Measurements from ENCODE around the gene SLC12A5.

Gene SLC12A5

DNA sequence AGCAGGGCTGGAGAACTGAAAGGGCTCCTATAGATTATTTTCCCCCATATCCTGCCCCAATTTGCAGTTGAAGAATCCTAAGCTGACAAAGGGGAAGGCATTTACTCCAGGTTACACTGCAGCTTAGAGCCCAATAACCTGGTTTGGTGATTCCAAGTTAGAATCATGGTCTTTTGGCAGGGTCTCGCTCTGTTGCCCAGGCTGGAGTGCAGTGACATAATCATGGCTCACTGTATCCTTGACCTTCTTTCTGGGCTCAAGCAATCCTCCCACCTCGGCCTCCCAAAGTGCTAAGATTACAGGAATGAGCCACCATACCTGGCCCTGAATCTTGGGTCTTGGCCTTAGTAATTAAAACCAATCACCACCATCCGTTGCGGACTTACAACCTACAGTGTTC is 21.3 kb upstream of the SLC12A5 start:
- no peak for DNase-seq

DNA sequence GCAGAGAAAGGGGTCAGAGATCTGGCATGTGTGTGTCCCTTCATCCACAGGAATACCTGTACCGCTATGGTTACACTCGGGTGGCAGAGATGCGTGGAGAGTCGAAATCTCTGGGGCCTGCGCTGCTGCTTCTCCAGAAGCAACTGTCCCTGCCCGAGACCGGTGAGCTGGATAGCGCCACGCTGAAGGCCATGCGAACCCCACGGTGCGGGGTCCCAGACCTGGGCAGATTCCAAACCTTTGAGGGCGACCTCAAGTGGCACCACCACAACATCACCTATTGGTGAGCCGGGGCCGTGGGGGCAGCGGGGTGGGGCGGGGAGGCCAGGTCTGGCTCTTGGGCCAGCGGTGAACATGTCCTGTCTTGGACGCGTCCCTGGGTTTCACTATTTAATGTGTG is 19.2 kb upstream of the SLC12A5 start:
- no peak for DNase-seq

DNA sequence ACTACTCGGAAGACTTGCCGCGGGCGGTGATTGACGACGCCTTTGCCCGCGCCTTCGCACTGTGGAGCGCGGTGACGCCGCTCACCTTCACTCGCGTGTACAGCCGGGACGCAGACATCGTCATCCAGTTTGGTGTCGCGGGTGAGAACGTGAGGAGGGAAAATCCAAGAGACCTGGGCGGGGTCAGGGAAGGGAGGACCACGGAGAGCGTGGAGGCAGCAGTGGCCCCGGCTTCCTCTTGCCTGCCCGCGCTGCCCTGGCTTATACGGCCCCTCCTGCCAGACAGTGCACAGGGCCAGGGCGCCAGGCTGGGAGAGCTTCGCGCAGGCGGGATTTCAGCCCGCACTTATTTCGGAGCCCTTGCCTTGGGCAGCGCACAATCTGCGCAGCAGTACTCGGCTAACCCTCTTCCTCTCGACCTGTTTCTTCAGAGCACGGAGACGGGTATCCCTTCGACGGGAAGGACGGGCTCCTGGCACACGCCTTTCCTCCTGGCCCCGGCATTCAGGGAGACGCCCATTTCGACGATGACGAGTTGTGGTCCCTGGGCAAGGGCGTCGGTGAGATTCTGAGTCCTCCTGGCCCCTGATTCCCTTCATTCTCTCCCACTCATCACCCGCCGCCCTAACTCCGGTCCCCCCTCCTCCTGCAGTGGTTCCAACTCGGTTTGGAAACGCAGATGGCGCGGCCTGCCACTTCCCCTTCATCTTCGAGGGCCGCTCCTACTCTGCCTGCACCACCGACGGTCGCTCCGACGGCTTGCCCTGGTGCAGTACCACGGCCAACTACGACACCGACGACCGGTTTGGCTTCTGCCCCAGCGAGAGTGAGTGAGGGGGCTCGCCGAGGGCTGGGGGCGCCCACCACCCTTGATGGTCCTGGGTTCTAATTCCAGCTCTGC is 18.3 kb upstream of the SLC12A5 start:
- DNase-seq = no peak

DNA sequence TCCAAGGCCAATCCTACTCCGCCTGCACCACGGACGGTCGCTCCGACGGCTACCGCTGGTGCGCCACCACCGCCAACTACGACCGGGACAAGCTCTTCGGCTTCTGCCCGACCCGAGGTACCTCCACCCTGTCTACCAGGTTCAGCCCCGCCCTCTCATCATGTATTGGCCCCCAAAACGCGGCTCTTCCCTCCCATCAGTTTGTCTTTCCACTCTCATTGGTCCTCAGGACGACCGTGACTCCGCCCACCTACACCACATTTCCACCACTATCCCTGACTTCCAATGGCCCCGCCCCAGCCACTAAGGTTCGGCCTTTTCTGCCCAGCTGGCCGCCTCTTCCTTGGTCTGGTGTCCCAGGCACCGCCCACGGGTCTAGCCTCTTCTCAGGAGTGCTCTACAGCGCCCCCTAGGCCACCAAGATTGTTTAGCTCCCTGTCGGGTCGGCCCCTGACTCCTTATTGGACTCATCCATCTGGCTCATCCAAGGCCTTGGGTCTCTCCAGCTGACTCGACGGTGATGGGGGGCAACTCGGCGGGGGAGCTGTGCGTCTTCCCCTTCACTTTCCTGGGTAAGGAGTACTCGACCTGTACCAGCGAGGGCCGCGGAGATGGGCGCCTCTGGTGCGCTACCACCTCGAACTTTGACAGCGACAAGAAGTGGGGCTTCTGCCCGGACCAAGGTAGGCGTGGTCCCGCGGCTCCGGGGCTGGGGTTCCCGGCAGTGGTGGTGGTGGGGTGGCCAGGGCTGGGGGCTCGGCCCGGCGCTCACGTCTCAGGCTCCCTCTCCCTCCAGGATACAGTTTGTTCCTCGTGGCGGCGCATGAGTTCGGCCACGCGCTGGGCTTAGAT is 17.2 kb upstream of the SLC12A5 start:
- DNase-seq = no peak

DNA sequence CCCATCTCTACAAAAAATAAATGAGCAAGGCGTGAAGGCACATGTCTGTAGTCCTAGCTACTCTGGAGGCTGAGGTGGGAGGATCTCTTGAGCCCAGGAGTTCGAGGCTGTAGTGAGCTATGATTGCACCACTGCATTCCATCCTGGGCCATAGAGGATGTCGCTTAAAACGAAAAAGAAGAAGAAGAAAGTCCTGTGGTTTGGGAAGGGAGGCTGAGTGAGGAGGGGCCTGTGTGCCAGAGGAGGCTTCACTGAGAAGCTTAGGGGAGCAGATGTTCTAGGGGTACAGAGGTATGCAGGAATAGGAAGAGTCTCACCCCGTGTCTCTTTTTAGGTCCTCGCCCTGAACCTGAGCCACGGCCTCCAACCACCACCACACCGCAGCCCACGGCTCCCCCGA is 16.1 kb upstream of the SLC12A5 start:
- DNase-seq = no peak

DNA sequence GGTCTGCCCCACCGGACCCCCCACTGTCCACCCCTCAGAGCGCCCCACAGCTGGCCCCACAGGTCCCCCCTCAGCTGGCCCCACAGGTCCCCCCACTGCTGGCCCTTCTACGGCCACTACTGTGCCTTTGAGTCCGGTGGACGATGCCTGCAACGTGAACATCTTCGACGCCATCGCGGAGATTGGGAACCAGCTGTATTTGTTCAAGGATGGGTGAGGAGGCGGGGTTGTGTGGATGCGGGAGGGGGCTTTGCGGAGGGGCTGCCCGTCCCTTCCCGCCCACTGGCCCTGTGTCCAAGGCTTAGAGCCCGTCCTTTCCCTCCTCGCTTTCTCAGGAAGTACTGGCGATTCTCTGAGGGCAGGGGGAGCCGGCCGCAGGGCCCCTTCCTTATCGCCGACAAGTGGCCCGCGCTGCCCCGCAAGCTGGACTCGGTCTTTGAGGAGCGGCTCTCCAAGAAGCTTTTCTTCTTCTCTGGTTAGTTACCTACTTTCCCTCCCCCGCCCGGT is 15.6 kb upstream of the SLC12A5 start:
- DNase-seq = no peak

DNA sequence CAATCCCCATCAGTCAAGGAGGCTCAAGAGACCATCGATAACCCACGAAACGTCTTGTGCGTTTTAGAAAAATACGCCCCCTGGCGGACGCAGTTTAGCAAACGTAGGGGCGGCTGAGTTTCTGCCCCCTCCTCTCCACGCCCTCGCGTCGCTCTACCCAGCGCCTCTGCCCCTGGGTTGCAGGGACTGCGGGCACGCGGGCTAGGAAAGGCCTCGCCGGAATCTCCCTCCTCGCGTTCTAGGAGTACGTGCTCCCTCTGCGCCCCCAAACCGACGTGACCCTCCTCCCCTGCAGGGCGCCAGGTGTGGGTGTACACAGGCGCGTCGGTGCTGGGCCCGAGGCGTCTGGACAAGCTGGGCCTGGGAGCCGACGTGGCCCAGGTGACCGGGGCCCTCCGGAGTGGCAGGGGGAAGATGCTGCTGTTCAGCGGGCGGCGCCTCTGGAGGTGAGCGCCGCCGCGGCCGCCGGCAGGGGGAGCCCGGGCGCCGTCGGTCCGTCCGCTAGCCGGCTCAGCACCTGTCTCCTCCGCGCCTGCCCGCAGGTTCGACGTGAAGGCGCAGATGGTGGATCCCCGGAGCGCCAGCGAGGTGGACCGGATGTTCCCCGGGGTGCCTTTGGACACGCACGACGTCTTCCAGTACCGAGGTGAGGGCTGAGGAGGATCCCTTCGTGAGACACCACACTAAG is 15.0 kb upstream of the SLC12A5 start:
- peak; percentile 74 for DNase-seq

DNA sequence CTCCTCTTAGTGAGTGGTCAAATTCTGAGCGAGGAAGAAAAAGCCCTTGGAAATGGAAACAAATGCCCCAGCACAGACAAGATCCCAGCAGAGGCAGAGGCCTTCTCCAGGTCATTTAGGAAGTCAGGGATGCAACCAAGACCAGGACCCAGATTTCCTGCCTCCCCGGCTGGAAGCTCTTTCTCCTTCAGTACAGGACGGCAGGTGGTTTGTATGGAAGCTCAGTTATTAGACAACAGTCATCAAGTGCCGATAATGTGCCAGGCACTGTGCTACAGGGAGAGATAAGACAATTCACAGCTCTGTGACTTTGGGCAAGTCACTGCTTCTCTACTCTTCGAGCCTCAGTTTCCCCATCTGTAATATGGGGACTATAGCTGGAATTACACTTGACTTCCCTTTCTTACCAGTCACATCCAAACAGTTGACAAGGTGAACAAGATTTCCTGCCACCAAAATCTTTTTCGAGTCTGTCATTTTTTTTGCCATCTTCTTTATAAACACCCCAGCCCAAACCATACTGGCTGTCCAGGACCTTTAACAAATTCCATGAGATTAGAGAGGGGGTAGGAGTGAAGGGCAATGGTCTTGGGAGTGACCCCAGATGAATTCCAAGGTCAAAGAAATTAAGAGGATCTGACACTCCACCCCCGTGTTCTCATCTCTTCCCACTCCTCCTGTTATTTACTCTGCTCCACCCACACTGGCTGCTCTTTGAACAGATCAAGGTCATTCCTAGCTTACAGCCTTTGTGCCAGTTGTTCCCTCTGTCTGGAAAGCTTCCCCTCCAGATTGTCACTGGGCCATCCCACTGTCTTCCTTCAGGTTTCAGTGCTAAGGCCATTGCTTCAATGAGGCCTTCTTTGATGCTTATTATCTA is 14.3 kb upstream of the SLC12A5 start:
- no peak for DNase-seq

DNA sequence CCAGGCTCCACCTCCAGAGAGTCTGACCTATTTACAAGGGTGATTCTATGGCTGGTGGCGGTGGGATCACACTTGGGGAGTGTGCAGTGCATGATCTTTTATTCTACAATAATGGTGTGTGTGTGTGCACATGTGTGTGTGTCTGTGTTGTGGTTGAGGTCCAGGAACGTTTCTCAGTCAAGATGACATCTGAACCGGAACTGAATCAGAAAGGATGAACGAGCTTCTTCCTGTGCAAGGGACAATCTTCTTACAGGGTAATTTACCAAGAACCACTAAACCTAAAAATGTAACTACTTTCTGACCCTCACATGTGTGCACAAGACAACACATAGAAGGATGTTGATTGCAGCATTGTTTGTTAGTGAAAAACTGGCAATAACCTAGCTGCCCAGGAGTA is 11.7 kb upstream of the SLC12A5 start:
- no peak for DNase-seq

DNA sequence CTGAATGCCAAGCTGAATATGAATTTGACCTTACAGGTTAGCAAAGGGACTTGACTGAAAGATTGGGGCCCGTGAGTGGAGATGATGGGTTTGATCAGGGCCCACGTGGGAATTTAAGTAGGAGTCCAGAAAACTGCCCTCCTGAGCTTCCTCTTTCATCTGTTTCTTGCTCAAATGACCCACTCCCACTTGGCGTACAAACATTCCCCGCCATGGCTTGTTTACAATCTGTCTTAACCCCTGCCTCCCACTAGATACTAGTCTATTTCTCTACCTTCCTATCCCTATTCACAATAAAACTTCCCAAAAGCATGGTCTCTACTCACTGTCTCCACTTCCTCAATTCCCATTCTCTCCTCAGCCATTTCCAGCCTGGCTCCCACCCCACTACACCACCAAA is 10.9 kb upstream of the SLC12A5 start:
- DNase-seq = no peak

DNA sequence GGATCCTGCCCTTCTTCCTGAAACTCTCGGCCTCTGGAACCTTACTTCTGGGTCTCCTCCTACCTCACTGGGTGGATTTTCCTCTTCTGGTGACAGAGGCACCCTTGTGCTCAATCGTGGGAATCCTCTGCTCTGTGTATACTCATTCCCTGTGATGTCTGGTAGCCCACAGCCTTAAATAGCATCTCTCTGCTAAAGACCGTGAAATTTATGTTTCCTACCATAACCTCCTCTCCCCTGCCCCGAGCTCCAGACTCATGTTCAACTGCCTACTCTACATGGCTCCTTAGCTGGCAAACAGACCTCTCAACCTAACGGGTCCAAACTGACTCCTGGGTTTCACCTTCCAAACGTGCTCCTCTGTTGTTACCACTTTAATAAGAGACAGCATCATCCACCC is 10.4 kb upstream of the SLC12A5 start:
- no peak for DNase-seq

DNA sequence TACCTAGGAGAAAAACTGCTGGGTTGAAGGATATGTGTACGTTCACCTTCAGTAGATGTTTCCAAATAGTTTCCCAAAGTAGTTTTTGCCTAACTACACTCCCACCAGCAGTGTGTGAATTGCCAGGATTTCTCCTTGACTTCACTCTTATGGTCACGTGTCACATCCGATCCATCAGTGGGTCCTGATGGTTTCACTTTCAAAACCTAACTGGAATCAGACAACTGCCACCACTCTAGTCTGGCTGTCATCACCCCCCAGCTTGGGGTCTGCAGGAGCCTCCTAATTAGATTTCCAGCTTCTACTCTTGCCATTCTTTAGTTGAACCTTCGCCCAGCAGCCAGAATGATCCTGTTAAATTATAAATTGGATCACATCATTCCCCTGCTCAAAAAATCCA is 8.5 kb upstream of the SLC12A5 start:
- DNase-seq = no peak

DNA sequence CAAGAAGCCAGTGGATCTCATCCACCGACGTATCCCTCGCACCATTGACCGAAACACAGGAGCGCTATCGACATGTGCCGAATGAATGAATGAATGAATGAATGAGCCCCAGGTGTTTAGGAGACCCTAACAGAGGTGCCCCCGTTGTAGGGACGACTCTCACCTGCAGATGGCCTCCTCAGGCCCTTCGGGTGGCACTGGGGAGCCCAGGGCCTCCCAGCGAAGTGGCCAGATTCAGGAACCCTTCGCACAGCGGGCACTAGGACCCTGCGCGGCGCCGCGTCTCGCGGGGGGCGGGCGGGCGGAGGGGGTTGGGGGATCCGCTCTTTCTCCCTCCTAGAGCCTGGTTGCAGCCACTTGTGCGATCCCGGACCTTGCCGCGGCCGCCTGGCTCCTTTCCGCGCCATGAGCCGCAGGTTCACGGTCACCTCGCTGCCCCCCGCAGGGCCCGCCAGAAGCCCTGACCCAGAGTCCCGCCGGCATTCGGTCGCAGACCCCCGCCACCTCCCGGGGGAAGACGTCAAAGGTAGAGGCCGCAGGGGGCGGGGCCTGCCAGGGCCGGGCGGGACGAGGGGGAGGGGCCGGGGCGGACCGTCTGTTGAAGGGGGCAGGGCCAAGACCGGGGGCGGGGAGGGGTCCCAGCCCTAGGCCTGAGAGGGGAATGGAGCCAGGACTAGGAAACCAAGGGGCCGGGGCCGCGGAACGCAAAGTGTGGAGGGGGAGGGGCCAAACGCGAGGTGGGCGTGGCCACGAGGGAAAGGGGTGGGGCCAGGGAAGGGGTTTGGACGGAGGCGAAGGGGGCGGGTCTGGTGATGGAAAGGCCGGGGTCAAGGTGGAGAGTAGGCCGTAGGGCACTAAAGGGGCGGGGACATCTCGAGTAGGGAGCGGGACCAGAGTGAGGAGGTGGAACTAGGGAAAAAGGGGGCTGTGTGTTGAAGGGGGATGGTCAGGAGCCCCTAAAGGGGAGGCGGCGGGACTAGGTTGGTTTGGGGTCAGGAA is 7.4 kb upstream of the SLC12A5 start:
- DNase-seq = peak; percentile 75

DNA sequence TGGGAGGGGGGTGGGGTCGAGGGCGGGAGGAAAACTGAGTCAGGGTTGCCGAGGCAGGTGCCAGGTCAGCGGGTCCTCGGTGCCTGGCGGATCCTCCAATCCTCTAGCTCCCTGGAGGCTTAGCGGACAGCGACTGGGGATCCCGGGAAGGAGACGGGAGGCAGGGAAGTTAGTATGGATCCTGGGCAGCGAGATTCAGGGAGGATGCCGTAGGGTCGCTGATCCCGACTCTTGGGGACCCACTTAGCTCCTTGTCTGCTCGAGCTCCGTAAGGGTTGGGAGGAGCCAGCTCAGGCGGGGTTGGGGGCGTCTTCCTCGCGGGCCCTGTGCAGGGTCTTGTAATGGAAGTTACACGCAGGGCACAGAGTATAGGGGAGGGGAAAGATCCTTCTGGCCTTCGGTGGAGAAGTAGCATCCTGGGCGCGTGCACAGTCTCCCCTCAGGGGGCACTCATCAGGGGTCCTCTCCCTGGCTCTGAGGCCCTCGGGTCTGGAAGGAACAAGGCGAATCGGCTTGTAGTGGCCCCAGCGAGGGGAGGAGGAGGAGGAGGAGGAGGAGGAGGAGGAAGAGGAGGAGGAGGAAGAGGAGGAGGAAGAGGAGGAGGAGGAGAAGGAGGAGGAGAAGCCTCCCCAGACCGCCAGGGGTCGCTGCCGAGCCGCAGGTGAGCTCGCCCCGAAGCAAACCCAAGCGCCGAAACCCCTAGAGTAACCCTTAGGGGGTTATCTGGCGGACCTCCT is 6.4 kb upstream of the SLC12A5 start:
- DNase-seq = no peak

DNA sequence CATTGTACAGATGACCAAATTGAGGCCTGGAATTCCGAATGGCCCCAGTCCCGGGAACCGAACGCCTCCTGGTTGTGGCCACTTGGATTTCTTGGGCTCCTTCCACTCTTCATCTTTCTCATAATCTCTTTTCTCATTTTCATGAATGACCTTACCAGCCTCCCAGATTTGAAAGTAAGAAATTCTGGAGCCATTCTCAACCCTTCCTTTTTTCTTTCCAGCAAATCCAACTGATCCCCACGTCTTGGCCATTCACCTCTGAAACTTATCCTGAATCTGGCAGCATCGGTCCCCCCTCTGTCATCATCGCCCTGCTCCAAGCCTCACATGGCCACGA is 5.9 kb upstream of the SLC12A5 start:
- no peak for DNase-seq

DNA sequence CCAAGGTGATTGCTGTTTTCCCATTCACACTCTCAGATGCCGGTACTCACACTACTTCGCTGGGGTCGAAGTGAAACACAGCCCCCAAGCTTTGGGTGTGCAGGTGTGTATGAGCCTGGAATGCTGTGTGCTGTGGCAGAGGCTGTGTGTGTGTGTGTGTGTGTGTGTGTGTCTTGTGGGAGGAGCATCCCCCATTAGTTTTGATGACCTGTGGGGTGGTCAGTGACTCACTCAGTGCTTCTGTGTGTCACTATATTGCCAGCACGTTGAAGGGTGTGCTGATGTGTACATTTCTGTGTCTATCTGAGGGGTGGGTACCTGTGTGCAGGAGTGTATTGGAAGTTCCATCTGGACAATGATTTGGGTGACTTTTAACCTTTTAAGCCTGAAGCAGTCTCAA is 5.0 kb upstream of the SLC12A5 start:
- no peak for DNase-seq

DNA sequence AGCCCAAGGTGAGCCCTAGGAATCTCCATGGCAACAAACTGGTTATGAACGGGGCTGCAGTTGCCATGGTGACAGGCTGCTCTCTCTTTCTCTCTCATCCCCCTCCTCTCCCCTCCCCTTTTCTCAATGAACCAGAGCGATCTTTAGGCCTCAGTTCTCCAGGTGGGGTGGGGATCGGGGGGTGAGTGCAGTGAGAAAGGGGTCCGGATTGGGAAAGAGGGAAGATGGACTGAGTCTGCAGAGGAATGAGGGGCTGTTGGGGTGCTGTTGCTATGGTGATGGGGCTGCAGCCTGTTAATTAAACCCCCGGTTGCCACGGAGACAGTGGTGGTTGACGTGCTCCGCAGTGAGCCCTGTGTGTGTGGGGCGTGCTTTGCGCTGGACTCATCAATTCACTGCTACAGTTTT is 3.6 kb upstream of the SLC12A5 start:
- DNase-seq = no peak

DNA sequence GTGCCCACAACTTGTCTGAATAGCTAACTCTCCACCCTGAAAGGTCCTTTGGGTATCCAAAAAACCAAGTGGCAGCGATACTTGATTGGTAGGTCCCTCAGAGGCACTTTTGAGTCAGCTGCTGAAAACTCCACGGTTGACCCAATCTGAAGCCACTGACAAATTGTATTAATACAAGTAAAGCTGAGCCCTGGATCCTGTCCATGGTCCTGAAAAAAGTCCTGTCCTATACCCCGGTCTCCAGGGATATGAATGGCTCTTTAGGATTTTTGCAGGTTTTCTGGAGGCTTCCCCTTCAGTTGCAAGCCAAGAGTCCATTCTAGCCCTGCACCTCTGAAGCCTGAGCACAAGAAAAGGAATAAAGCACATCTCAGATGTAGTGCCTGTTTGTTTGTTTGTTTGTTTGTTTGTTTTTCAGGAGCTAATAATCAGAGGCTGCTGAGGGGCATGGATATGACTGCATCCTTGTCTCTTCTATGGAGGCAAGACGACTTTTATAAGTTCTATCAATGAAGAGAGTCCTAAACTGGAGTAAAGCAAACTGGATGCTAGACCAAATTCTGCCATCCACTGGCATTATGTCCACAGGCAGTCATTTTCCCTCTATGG is 1.7 kb upstream of the SLC12A5 start:
- DNase-seq = no peak

DNA sequence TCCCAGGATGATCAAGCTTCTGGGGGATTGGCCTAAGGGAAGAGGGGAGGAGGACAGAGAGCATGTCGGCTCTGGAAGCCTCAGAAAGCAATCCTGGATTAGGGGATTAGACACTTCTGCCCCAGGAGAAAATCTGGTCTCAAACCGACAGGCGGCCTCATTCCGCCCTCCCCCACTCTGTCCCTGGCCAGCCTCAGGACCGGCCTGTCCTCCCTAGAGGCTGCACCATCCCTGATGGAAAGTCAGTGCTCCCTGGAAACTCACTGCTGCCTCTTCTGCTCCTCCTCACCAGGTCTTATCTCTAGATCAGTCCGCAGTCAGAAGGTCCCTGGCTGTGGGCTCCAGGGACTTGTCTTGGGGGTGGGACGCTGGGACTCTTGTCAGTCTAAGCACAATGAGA is 905 bp upstream of the SLC12A5 start:
- DNase-seq = no peak

All from DMS153 (cell line).